Lower lobe of right lung (tissue), 2 donors: Measurements from ENCODE around the gene SUSD3. TPM values are rescaled to one million over a fixed set of nuclear protein-coding genes. Genes with fewer than 3 reads are reported as not detected.

ENCODE experiments used
- ATAC-seq, 2 donors: fragments of 200-7000 bp; cut with Tn5 transposase; one replicate each; pipeline ENCODE4 v1.9.1; 2020 to 2022; ENCODE audit warnings: mild to moderate bottlenecking in 2 of 2, moderate library complexity in 2 of 2
- DNase-seq: peaks from one replicate; pipeline ENCODE4 v3.0.0-alpha.2; 2020
- H3K27ac ChIP-seq: fragments of 200-600 bp; one replicate; pipeline ENCODE4 v1.8.0; 2022
- H3K27me3 ChIP-seq: fragments of 200-600 bp; one replicate; pipeline ENCODE4 v1.8.0; 2022; ENCODE audit warnings: low read depth
- H3K36me3 ChIP-seq: fragments of 200-600 bp; one replicate; pipeline ENCODE4 v1.8.0; 2022; ENCODE audit warnings: mild to moderate bottlenecking
- H3K4me1 ChIP-seq: fragments of 200-600 bp; one replicate; pipeline ENCODE4 v1.8.0; 2022
- H3K4me3 ChIP-seq: fragments of 200-600 bp; one replicate; pipeline ENCODE4 v1.8.0; 2022; ENCODE audit warnings: mild to moderate bottlenecking
- H3K9me3 ChIP-seq: fragments of 200-600 bp; one replicate; pipeline ENCODE4 v1.8.0; 2022
- CTCF ChIP-seq: fragments of 200-600 bp; IDR thresholded peaks from one replicate; pipeline ENCODE4 v1.8.0; 2022; ENCODE audit warnings: antibody characterized with exemption, mild to moderate bottlenecking
- intact Hi-C: fragments of 100-400 bp; cut with DNase I; formaldehyde crosslinking; loops from one replicate; pipeline ENCODE4 v1.11.0; 2022
- total RNA-seq: library from RNA; stranded (reverse); fragmentation: NEBNext Ultra II Directional; extraction: Animal tissue kit (Norgen Biotek cat#: 25700); gene quantifications from one replicate; pipeline ENCODE4 v1.2.1, GENCODE V29; 2021
- donor health status: DM: no; HTN: yes; CAD: no; lungs with severe emphysema.

SUSD3 gene
- total RNA-seq, 1 donor from 2014 or later = 5.3 TPM

- TF ChIP-seq CTCF = no peak
- intact Hi-C loops = no loop called here
Observed at GRCh38 chr9:93107151-93107824, 48.8 kb downstream of the SUSD3 start.

GRCh38 chr9:93107825-93108161 is 49.3 kb downstream of the SUSD3 start:
- no peaks in the 10 kb centered on the region for H3K9me3 ChIP-seq
- peaks cover 37% of the 10 kb centered on the region for H3K36me3 ChIP-seq
- intact Hi-C loops = no loop called here
- peaks cover 22% of the 10 kb centered on the region for H3K4me1 ChIP-seq
- DNase-seq (no peak), ATAC-seq (no peak)
- no peaks in the 10 kb centered on the region for H3K27me3 ChIP-seq
- H3K27ac ChIP-seq = no peak overlapping the region
- no peak for TF ChIP-seq CTCF
- no peak overlapping the region for H3K4me3 ChIP-seq

More at GRCh38 chr9:93107151-93107824, 48.8 kb downstream of the SUSD3 start:
- Histone ChIP-seq H3K4me3 (no peak overlapping the region), H3K36me3 (peaks cover 32% of the 10 kb centered on the region), H3K9me3 (no peaks in the 10 kb centered on the region), H3K4me1 (peaks cover 21% of the 10 kb centered on the region), H3K27ac (no peak overlapping the region), H3K27me3 (no peaks in the 10 kb centered on the region)
- no peak for ATAC-seq
- peak; percentile 29 for DNase-seq

- TF ChIP-seq CTCF = no peak
Observed at GRCh38 chr9:93108291-93109041, 50.0 kb downstream of the SUSD3 start.

GRCh38 chr9:93110311-93110855 is 51.9 kb downstream of the SUSD3 start:
- DNase-seq (peak; percentile 51), ATAC-seq (no peak)
- Histone ChIP-seq H3K9me3 (no peaks in the 10 kb centered on the region), H3K4me3 (no peak overlapping the region), H3K36me3 (peaks cover 41% of the 10 kb centered on the region), H3K27ac (no peak overlapping the region), H3K27me3 (no peaks in the 10 kb centered on the region), H3K4me1 (peaks cover 26% of the 10 kb centered on the region)
- intact Hi-C loops = no loop called here
- TF ChIP-seq CTCF = no peak

More at GRCh38 chr9:93108291-93109041, 50.0 kb downstream of the SUSD3 start:
- H3K36me3 ChIP-seq = peaks cover 41% of the 10 kb centered on the region
- peaks cover 22% of the 10 kb centered on the region for H3K4me1 ChIP-seq
- H3K27me3 ChIP-seq = no peaks in the 10 kb centered on the region
- intact Hi-C loops = no loop called here
- DNase-seq (peak; percentile 46), ATAC-seq (no peak)
- no peaks in the 10 kb centered on the region for H3K9me3 ChIP-seq
- no peak overlapping the region for H3K27ac ChIP-seq
- no peak overlapping the region for H3K4me3 ChIP-seq

GRCh38 chr9:93111001-93111370 is 52.5 kb downstream of the SUSD3 start:
- ATAC-seq (no peak), DNase-seq (peak; percentile 39)
- Histone ChIP-seq H3K27ac (no peak overlapping the region), H3K36me3 (peaks cover 41% of the 10 kb centered on the region), H3K4me1 (peaks cover 27% of the 10 kb centered on the region), H3K27me3 (no peaks in the 10 kb centered on the region), H3K9me3 (no peaks in the 10 kb centered on the region), H3K4me3 (no peak overlapping the region)
- intact Hi-C loops = no loop called here
- TF ChIP-seq CTCF = no peak
